GM21381 (cell line): ENCODE data around the gene FGGY.
A peak's percentile ranks its signal among the peaks of the same experiment; 100 is the strongest.
"Not testable (repeated sequence)": the region's sequence is repeated elsewhere in the genome, so short reads cannot be mapped to it uniquely, and the experiment has no call there.

Experiments
- ATAC-seq: cut with Tn5 transposase; IDR thresholded peaks from one replicate; pipeline ENCODE4 v1.9.1; 2021; ENCODE audit warnings: mild to moderate bottlenecking, moderate library complexity; ENCODE audit not compliant: unreplicated experiment

The FGGY gene

DNA sequence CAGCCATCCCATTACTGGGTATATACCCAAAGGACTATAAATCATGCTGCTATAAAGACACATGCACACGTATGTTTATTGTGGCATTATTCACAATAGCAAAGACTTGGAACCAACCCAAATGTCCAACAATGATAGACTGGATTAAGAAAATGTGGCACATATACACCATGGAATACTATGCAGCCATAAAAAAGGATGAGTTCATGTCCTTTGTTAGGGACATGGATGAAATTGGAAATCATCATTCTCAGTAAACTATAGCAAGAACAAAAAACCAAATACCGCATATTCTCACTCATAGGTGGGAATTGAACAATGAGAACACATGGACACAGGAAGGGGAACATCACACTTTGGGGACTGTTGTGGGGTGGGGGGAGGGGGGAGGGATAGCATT, 241.6 kb downstream of the FGGY start:
- not testable (repeated sequence) for ATAC-seq

DNA sequence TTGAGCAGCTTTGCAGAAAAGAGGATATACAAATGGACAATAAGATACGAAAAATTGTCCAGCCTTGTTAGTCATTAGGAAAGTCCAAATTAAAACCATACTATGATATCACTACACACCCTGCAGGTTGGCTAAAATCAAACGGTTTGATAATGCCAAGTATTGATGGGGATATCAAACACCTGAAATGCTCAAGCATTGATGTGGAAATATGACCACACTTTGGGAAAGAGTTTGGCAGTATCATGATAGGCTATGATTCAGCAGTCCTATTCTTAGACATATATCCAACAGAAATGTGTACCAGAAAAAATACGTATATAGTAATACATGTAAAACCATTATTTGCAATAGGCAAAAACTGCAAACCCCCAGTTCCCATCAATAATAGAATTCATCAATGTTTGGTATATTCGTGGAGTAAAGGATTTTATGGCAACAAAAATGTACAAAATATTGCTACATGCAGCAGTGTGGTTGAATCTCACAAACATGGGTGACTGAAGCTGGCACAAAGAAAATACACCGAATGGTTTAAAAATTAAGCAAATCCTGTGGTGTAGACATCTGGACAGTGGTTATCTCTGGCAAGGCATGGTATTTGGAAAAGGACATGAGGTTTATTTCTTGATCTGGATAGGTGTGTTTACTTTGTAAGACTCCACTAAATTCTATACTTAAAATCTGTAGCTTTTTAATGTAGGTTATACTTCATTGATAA, 243.2 kb downstream of the FGGY start:
- ATAC-seq, result no peak

DNA sequence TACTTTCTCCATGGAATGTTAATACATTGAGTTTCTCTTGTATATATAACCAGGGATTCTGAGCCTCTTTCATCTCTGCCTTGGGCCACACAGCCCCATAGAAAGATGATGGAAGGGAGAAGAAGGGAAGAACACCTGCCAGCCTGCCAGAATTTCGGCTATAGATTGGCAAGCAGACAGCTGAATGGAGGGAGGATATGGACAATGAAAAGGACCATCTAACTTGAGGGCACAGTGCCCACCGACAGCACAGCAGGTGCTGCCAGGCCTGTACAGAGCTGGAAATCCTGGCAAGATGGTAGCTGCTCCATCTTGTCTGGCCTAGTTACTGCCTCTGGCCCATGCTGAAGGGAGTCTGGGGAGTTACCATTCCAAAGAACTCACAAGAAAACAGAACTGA, 244.3 kb downstream of the FGGY start:
- ATAC-seq, result no peak

DNA sequence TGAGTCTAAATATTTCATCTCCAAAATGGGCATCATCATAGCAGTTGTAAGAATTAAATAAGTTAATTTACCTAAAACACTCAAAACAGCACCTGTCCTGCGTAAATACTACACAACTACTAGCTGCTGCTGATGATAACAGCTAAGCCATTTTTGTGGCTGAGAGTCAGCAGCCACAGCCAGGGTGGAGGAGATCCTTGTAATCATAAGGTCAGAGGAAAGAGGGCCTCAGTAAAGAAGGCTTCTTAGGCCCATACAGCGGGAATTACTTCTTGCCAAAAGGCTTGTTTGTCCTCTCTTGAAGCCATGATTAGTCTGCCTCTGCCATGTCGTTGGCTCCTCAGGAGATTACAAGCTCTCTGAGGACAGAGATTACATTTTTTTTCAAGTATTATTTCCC, 245.0 kb downstream of the FGGY start:
- no peak for ATAC-seq

DNA sequence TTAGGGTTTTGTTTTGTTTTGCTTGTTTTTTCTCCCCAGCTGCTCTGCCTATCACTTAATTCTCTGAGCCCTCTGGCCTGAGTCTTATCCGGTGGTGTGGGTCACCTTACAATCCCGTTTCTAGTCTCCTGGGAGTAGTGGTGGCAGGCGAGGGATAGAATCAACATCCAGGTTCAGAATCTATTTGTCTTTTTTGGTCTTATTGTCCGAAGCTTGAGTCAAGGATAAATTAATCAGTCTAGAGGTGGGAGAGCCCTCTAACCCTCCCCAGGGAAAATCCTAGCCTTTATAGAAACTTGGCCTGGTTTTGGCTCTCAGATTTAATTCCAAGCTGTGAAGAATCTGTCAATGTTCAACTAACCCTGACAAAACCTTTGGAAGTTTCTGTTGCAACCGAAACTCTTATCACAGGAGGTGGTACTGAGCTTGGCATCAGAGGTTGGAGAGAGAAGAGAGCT, 246.3 kb downstream of the FGGY start:
- ATAC-seq, result no peak

DNA sequence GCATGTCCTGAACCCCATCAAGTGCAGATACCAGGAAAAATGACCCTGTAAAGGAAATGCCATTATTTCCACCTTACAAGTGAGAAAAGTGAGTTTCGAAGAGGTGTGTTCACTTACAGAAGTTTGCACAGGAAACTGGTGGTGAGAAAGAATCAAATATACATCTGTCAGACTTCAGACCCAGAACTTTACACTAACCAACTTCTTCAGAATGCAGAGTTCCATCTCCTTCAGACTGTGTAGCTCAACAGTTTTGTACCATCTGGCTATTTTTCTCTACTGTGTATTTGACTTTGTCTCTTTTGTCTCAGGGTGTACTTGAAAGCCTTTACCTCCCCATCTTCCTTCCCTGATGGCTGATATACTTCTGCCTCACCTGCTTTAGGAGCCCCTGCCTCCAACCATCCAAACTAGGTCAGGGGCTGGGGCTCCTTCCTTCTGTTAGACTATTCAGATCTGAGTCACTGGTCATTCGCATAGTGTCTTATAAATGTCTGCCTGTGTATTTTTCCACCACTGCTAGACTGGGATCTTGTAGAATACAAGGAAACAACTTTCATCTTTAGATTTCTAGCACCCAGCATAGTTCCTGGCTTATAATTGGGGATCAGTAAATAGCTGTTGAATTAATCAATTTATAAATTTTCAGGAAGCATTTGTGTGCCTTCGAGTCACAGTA, 247.9 kb downstream of the FGGY start:
- no peak for ATAC-seq

DNA sequence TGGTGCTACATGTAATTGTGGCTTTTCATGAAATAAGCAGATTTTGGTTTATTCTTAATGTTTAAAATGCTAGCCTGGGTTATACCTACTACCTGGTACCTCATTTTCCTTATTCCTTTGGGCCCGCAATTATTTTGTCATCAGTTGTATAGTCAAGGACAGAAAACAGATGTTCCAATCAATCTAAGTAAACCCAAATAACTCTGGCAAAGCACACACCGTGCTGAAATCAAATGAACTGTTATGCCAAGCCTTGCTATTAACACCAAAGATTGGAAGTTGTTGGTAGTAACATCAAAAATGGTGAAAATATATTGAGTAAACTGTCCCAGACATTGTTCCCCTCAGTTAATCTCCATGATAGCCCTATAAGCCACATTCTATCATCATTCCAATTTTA, 248.9 kb downstream of the FGGY start:
- no peak for ATAC-seq

DNA sequence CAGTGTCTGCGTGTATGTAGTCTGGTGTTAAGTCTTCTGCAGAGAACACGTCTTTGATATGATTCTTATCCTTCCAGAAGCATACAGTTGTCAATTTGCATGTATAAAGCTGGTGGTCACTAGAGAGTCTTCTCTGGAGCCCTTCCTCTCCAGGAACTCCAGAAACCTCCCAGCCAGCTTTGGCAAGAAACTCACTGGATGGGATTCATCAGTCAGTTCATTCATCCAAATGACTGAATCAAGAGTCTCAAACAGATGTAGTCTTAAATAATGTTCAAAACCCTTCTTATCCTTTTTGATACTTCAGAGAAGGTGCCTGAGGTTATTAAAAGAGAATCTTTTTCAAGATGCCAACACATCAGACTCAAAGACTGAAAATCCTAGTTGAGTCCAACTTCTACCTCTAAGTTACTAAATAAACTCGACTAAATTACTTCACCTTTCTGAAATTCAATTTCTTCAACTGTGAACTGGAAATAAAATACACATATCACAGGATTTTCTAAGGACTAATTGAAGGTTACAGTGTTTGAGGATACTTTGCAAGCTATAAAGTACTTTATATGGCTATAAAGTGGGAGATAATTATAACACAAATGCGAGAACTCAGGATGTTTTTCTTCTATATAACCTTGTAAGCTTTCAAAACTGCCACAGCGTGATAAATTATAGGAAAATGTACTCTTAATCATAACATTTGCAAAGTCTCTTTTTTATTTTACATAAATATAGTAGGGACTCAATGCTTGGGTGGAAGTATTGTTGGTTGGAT, 252.4 kb downstream of the FGGY start:
- no peak for ATAC-seq

DNA sequence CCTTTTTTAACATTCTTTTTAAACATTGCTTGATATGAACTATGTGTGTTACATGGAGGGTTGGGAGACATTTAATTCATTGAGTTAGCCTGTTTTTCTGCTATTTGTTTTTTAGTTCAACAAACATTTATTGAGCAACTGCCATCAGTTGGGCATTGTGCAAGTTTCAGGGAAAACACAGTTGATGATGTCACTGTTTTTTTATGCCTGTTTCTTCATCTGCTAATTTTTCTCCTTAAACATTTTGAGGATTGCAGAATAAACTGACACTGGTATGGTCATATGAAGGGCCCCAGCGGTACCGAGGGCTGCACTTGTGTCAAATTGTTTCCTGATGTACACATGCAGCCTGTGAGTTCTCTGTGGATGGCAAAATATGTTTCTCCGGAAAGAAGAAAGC, 253.0 kb downstream of the FGGY start:
- ATAC-seq, result no peak

DNA sequence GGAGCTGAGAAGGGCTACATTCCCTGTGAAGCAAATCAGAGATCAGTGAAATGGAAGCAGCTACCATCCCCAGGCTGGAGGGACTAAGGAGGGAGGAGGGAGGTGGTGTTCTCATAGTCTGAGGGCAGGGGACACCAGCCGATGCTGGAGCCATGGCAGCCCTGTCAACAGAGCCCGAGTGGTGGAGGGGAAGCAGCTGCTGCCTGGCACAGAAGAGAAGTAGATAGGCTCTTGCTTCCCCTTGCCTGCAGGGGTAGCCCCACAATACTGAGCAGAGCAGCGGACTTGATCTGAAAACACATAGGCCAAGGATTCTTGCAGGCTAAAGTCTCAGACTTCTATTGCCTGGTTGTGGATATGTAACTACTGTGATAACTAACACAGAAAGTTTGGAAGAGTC, 255.1 kb downstream of the FGGY start:
- ATAC-seq, result no peak

DNA sequence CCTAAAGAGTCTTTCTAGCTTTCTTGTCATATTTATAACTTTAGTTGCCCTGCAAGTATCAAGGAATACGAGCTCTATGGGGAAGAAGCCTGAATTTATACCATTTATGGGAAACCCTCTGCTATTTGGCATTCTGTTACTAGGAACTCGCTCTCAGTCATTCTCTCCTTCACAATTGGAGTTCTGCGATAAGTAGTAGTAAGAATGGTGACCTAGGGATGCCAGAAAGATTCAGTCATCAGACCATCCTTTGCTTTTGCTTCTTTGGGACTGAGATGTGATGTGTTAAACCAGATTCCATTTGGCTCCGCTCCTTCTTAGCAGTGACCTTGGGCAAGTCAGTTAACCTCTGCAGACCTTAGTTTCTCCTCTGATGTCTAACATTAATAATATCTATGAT, 256.5 kb downstream of the FGGY start:
- no peak for ATAC-seq

DNA sequence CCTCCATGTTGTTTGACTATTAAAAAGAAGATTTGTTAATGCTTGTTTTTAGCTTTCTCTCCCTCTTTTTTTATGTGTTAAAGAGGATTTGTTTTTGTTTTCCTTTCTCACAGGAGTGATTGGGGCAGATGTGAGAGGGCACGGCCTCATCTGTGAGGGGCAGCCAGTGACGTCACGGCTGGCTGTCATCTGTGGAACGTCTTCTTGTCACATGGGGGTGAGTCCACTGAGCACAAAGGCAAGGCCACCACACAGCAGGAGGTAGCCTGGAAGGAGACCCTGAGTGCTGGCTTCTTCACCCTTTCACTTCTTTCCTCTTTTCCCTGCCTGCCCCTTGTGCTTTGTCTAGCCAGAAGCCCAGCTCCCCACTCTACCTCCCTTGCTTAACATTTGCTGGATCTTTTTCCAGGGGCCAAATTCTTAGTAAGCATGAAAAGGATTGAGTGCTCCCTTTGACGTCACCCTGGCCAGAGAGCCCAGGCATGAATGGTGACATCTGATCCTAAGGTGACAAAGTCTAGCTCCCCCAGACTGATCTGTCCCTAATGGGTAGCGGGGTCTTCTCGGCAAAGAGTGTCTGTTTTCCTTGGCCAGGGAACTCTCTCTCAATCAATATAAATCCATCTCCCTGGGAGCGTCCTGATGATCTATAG, 257.2 kb downstream of the FGGY start:
- ATAC-seq, result no peak

DNA sequence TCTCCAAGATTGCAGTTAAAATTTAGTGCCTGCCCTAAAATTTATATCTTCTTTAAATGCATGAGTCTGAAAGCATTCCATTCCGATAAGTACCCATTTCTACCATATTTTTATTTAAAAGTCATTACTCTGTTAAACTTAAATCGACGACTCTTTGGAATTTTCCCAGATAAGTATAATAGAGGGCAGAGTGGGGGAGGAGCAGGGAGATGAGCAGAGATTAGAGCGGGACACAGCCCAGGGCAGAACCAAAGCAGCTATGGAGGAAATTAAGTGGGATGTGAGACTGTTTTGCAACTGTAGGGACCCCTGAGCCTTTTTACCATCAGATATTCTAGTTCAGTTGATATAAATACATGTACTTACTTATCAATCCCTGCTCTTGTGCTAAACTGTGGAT, 257.9 kb downstream of the FGGY start:
- no peak for ATAC-seq

DNA sequence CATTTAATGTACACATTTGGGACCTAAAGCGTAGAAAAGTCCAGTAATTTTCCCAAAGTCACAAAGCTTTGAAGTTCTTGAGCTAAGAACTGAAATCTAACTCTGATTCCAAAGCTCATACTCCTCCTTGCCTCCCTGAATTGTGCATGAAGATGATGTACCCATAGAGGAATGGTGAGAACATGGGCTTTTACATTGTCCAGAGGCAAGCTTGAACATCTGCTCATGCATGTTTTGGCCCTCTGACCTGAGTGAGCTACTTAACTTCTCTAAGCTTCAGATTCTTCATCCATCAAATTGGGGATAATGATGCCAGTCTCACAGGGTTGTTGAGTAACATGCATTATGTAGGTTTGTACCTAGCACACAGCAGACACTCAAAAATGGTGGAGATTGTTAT, 259.5 kb downstream of the FGGY start:
- no peak for ATAC-seq

DNA sequence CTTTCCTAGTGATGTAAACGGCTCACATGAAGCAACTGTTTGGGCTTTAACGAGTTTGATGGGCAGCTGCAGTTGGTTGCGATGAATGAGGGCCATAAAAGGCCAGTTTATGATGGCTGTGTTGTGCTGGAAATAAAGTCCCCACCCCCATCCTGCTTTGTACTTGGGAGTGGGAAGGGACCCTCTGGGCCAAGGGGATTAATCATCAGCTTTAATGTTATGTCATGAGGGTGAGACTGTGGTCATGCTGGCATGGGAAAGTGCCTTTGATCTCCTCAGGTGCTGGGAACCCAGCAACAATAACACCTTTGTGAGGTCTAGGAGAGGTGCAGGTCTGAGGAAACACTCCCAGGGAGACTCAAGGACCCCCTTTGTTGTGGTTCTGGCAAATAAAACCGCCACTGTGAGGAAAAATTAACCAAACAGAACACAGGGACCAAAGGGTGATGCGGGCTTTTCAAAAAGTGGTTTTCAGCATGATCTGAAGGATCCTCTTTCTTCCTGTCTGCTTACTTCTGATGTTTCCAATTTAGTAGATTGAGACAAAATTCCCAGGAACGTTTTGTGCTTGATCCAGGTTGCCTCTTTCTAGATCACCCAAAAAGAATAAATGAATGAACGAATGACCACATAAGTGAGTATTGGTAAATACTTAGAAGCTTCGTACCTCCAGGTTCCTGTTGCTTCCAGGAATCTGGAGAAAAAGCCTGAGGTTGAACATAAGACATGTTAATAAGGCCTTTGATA, 260.1 kb downstream of the FGGY start:
- no peak for ATAC-seq

DNA sequence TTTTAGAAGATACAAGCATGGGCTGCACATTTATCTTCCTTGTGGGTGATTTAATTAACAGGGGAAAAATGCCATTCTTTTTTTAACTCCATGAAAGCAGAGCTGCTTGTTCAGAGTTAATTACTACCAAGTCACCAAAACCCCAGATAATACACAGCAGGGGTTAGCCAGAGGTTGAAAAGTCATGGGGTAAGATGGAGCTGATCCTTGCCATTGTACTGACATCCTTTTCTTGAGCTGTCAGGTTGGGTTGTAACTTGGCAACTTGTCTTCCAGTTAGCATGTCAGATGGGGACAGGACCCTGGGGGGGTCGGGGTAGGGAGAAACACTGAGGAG, 260.6 kb downstream of the FGGY start:
- no peak for ATAC-seq

DNA sequence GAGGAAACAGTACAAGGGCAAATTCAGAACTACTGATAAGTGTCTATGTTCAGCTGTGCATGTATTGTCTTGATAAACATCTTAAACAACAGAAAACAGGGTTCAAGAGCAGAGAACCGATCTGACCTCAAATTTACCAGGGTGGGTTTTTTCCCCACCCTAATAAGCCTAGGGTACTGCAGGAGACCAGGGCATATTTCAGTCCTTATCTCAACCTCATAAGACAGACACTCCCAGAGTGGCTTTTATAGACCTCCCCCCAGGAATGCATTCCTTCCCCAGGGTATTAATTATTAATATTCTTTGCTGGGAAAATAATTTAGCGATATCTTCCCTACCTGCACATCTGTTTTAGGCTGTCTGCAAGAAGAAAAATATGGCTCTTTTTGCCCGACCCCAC, 261.7 kb downstream of the FGGY start:
- not testable (repeated sequence) for ATAC-seq

DNA sequence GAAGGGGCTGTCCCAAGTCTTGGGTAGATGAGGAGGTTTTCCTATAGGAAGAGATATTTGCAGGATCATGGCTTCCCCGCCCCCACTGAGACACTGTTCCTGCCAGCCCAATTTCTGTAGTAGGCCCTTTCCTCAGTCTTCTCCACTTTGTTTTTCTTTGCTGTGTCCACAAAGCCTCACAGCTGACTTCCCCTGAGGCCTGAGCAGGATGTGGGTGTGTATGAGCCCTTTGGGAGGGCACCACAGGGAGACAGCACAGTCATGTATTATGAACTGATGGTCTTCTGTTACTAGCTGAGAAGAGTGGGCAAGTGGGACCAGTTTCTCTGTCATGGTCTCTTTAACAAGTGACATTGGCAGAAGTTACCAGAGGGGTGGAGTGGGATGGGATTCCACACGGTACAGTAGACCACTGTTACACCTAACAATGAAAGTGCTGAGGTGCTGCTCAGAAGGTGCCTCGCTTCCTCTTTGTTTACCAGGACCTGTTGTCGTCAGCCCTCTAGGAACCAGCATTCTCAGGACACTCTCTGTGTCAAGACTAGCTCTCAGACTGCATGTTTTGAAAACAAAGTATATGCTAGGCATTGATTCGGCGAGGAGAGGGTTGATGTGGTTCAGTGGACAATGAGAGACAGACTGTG, 264.0 kb downstream of the FGGY start:
- peak; percentile 75 for ATAC-seq

DNA sequence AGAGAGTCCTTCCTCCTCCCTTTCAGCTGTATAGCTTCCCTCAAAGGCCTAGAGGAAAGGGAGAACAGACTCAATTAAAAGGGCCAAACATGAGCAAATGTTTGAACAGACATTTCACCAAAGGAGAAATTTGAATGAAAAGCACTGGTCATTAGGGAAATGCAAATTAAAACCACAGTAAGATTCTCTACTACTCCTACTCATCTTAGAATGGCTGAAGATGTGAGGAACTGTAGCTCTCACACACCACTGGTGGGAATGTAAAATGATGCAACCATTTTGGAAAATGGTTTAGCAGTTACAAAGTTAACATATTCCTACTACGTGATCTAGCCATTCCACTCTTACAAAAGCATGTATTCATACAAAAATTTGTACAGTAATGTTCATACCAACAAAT, 264.9 kb downstream of the FGGY start:
- no peak for ATAC-seq

DNA sequence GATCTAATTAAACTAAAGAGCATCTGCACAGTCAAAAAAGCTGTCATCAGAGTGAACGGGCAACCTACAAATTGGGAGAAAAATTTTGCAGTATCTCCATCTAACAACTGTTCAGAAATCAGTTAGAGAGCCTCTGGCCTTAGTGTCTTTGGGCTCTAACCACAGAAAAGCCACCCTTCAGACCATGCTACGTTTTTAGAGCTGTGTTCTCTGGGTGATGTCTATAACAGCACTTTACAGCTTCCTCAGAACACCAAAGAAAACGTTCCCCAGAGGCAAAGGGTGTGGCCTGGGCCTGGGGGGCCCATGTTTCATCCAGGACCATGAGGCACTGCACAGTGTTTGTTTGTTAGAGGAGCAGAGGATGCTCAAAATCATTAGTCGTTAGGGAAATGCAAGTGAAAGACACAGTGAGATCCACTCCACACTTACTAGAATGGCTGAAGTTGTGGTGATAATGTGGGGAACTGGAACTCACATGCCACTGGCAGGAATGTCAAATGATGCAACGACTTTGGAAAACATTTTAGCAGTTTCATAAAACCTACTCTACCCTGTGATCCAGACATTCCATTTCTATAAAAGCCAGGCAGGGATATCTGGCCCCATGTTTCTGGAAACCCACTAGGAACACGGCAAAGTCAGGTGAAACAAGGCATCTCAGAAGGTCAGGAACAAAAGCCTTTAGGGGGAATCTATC, 267.4 kb downstream of the FGGY start:
- no peak for ATAC-seq
